ENCODE results near the gene ALK.

ALK gene

DNA sequence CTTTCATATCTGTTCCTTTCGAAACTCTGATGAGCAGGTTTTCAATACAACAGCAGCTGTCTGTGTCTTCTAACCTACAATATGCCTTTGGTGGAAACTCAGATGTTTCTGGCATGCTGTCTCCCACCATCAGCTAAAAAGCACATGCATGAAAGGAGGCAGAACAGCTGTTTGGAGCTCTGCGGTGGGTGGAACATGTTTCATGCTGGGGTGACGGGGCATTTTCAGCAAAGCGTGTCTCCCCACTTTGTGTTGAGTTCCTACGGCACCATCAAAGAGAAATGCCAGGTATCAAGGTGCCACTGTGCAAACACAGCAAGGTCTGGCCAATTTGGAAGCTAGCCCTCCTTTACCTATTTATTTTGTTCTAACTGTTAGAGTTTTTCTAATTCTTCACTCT, 516.1 kb downstream of the ALK start:
- DNase-seq (ENCODE audit: low read depth in 2 of 2) = no peak

DNA sequence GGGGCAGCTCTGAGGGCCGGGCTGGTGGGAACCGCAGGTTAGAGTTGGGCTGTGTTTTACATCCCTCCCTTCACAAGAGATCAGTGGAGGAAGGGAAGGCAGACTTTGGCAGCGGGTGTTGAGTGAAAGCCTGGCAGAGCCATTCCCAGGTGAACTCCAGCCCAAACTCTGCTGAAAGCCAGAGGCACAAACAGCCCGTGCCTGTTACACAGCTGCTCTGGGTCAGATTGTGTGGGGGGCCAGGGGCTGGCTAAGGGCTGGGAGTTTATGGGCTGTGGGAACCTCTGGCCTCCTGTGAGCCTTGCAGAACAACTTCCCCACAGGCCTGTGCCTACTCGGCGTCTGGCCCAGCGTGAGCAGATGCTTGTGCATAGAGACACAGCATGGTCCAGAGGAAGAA, 519.4 kb downstream of the ALK start:
- no peak for DNase-seq (ENCODE audit: low read depth in 2 of 2)

DNA sequence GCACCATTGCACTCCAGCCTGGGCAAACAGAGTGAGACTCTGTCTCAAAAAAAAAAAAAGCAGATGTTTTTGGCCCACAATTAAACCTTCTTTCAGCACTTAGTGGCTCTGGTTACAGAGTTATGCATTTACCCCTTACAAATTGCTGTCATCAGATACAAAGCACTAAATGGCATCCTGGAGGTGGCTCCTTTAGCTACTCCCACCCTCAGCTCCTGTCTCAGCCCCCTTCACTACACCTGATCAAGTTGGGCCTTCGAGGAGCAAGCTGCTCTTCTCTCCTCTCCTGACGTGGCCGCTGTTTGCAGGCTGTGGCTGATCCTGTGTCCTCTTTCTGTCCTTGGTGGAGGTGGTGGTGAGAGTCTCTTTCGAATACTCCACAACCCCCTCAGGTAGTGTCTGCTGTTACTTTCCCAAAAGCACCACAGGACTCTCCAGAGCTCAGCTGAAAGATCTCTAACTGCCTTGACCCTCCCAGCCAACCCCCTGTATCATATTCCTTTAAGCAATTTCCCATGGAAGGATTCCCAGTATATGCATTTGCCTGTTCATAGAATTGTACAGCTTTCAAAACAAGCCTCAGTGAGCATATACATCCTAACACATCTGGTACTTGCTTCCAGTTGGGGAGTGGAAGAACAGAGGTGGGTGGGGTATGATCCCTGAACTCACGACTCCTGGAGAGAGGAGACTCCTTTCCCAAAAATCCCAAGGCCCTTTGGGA, 520.3 kb downstream of the ALK start:
- DNase-seq (ENCODE audit: low read depth in 2 of 2) = no peak

DNA sequence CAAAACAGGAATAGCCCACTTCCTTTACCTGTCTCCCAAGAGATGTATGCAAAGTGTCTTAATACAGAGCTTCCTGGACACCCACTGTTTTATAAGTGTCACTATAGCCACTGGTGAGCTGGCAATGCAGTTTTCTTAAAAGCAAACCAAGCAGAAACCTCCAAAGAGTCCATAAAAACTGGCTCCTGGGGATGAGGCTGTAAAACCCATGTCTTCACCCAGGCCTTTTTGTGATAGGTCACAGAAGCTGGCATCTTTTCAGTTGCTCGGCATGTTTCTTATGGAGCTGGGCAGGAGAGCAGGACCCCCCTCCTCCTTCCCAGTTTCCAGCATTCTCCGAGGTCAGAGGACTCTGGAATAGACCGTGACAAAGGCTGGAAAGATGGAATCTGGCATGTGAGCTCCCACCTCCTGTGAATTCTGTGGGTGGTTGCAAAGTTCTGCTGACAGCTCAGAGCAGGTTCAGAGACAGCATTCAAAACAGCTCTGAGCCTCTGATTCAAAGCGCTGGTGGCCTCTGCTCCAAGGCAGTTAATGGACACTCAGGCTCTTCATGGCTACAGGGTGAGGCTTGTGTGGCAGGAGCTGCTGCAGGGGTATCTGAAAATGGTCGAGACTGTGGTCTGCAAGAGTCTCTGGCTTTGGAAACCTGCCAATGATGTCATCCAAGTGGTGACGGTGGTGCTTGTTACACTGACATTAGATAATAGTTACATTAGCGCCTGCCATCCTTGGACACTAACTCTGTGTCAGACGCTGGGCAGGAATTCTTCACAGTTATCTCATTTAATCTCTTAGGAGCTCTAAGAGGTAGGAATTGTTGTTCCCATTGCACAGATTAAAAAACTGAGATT, 522.8 kb downstream of the ALK start:
- no peak for DNase-seq (ENCODE audit: low read depth in 2 of 2)

DNA sequence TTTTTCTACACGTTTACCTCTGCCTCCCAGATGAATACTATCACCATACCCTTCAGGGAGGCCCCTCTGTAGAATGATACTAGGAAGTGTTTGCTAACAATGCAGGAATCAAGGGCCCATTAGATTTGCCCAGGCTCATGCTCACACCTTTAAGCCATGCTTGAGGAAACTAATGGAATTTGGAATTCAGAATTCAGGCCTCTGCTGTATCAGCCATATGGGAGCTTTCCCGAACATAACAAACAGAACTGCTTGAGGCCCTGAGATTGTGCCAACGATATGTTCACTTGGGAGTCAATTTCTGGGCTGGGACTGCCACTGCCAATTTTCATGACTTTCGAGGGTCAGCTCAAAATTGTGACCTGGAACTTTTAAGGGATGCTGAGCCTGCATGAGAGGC, 523.7 kb downstream of the ALK start:
- no peak for DNase-seq (ENCODE audit: low read depth in 2 of 2)

DNA sequence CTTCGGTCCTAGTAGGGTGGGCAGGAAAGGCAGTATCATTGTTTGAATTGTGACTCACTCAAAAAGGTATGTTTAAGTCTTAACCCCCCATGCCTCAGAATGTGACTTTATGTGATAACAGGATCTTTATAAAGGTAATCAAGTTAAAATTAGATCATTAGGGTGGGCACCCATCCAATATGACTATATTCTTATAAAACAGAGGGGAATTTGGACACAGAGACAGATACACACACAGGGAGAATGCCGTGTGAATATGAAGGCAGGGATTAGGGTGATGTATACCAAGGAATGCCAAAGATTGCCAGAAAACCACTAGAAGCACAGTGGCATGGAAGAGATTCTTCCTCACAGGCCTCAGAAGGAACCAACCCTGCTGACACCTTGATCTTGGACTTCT, 524.3 kb downstream of the ALK start:
- DNase-seq (ENCODE audit: low read depth in 2 of 2) = no peak

DNA sequence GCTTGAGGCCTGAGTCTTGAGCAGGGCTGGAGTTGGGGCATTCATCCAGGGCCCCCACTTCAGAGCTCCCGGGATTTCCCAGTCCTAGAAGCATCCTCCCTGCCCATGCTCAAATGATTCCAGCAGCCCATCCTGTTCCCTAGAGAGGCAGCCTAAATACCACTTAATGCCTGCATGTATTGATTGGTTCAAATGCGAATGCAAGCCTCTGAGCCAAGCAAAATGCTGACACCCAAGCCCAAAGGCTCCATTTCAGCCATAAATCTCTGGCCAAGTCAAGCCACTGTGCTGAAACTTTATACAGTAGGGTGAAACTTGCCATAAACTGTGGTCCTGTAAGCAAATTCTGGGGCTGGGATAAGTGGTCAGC, 526.4 kb downstream of the ALK start:
- no peak for DNase-seq (ENCODE audit: low read depth in 2 of 2)

DNA sequence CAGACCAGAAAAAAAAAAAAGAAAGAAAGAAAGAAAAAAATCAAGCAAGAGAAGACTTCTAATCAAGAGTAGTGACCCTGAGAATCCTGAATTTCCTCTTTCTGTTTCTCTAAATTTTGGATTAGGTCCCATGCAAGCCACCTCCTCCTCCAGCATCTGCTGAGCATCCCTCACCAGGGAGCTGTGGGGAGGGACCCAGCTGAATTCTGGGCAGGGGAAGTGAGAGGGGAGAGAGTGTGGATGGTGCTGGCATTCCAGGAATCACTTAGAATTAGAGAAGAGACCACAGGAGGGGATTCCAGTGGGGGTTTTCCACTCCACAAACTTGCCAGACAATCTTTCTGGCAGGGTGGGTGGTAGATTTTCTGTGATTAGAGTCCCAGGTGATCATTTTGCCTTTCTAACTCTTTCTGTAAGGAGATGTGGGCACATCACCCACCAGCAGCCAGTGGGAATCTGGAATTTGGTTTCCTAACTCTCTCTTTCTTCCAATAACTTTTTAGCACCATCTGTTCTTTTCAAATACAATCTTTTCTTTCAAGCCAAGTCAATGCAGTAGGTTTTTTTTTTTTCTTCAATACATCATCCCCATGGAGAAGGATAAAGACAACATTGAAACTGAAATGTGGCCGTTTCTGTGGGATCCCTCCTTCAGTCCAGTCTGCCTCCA, 526.9 kb downstream of the ALK start:
- DNase-seq (ENCODE audit: low read depth in 2 of 2) = no peak

DNA sequence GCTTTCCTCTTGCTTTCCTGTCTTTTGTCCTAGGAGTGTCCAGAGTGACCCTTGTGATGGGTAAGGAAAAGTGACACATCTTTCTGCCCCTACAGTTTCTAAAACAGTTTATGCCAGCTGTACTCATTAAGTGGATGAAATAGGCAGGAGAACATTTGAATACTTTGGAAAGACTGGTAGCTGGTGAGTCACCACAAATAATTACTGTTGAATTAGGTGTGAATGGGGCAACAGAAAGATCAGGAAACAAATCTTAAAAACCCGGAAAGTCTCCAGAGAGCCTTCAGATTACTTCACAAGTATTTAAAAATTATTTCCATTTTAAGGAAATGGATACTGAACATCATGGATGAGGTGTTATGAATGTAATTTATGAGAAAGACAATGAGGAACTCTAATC, 527.7 kb downstream of the ALK start:
- no peak for DNase-seq (ENCODE audit: low read depth in 2 of 2)

DNA sequence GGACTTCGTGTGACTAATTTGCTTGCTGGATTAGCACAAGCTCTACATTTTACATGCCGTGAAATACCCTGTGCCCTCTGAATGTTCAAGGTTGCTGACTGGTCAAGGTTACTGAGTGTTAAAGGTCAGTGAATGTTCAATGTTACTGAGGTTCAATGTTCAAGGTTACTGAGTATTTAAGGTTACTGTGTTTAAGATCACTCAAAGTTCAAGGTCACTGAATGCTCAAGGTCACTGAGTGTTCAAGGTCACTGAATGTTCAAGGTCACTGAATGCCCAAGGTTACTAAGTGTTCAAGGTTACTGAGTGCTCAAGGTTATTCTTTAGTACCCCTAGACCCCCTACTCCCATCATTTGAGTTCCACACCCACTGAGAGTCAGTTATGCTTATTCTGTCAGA, 528.6 kb downstream of the ALK start:
- DNase-seq (ENCODE audit: low read depth in 2 of 2) = no peak

DNA sequence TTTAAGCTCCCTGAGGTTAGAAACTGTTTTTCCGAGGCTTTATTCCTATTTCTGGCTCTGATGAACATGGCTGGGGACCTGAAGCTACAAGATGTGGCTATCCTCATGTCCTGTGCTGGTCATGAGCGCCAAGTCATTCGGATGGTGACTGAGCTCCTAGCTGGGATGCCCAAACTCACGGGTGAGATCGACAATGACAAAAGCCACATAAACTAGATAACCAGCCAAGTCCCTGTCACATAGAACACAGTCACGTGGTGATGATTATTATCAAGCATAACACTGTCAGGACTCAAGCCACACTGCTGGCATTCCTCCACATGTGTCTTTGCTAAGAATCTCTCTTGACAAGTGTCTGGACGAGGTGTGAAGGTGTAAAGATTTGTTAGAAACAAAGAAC, 531.2 kb downstream of the ALK start:
- no peak for DNase-seq (ENCODE audit: low read depth in 2 of 2)

DNA sequence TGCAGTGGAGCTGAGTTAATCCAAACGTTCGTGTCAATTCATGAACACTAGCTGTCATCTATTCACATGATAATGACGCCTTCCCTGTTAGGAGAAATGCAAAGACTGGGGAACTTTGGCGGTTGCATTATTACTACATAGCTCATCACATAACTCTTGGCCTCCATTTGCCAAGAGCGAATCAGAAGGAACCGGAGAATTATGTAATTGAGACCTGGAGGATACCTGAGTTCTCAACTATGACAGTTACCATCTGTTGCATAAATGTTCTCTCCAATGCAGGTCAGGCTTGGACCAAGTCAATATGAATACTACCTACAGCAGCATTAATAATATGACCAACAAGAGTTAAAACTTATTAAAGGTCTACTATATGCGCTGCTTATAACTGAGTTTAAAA, 531.7 kb downstream of the ALK start:
- DNase-seq (ENCODE audit: low read depth in 2 of 2) = no peak

DNA sequence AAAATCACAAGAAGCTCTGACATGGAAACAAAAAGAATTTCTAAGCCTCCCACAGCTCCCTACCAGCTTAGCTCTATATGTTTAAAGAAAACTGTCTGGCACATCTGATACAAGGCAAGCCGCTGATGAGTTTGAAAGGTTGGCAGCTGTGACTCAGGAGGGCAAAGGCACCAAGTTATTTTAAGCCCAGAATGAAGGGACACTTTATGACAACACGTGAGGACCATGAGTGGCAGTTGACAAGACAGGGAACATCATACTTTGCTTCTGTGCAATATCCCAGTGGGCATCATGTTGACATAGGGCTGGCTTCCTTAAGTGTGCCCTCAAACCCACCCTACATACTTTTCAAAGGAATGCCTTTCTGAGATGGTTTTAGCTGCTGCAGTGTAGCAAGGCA, 533.3 kb downstream of the ALK start:
- DNase-seq (ENCODE audit: low read depth in 2 of 2) = no peak

DNA sequence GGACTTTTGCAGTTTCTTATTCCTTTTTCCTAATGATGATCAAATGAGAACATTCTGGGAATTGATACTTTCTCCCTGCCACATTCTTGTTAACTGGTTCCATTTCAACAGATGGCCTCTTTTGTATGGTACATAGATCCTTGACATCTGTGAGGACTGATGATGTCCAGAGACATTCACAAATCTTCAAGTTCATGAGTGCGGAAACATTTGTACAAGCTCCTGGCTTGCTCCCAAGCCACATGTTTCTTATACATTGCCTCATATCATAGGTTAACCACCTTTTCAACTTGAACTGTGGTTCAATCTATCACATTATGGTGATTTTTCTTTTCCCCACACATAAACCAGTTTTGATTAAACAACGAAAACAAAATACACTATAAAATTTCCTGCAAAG, 538.9 kb downstream of the ALK start:
- no peak for DNase-seq (ENCODE audit: low read depth in 2 of 2)

DNA sequence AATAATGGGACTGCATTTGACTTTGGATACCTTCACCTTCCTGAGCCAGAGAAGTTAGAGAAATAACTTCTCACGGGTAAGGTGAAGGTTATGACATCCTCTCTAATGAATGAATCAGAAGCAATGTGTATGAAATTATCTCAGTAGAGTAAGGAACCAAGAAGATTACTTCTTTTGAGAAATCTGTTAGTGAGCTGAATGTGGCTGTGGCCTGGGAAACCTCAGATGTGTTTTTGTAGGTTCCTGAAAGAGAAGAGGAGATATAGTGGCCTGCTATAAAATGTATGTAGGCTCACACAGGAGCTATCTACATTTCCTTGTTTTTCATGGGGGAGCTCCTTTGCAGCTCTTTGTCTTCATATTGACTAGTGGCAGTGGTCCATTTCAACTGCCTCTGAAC, 543.6 kb downstream of the ALK start:
- no peak for DNase-seq (ENCODE audit: low read depth in 2 of 2)

DNA sequence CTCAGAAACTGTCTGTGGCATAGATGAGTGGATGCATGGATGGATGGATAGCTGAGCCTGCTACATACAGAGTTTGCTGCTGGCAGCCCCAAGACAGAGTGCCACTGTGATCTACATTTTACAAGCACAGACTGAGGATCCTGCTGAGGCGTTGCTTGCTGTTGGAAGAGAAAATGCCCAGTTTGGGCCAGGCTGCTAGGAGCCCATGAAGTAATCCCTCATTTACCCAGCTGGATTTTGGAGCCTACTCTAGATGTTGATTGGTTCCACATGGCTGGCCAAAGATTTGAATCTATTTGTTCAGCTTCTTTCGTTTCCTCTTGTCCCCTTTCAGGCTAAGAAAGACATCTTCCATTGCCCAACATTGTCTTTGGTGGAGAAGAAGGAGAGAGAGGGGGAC, 544.8 kb downstream of the ALK start:
- no peak for DNase-seq (ENCODE audit: low read depth in 2 of 2)

DNA sequence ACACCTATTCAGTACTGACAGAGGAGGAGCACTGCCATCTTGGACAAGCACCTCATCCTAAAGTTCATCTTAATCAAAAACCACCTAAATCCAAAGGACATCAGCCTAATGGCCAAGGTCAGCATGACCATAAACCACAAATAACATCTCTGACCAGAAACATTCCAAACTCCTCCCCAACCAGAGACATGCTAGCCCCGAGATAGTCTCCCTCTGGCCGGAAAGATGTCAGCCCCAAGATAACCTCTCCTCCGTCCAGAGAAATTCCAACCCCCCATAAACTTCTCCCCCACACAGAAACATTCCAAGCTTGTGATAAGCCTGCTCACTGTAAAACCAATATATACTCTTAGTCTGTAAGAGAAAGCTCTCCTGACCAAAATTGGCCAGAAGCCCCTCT, 545.5 kb downstream of the ALK start:
- DNase-seq (ENCODE audit: low read depth in 2 of 2) = no peak

DNA sequence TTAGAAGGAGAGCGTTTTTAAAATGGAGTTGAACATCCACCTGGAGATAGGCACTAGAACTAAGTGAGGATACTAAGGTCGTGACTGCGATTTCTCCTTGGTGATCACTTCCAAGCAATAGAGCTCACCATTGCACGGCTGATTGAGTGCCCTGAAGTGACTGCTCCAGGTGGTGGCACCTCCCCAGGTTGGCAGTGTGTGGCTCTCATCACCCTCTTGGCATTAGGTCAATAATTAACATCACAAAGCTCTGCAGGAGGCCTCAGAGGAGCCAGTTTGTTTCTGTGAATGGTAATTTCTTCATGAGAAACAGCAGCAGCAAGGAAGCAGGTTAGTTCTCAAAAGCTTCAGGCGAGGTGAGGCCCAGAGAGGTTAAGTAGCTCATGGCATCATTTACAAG, 546.6 kb downstream of the ALK start:
- no peak for DNase-seq (ENCODE audit: low read depth in 2 of 2)

DNA sequence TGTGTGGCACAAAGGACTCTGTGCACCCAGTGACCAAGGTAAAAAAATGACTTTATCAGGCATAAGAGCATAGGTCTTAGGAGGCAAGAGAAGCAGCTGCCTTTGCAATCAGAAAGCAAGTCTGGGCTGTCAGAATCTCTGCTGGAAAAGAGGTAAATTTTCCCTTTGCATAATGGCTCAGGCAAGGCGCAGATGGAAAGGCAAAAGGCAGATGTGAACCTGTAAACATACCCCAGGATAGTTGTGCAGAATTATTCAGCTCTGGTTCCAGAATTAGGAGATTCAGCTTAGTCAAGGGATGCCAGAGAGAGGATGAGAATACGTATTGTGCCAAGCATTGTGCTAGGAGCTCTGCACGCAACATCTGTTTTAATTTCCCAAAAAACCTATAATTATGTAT, 547.5 kb downstream of the ALK start:
- DNase-seq (ENCODE audit: low read depth in 2 of 2) = no peak

DNA sequence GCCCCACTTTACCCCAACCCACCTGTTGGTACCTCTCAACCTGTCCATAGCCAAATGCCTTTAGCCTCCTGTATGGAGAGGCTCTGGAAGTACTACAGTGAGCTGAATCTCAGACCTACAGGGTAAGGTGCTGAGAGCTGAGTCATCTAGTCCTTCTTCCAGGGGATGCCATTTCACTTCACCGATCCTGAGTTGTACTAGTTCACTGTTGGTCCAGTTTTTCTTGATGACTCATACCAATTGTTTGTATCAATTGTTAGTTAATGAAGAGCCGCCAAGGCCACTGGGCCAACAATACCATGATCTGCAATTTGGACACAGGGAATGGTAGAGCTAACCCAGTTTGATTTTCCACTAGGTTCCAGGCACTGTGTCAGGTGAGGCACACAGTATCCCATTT, 549.2 kb downstream of the ALK start:
- no peak for DNase-seq (ENCODE audit: low read depth in 2 of 2)

DNA sequence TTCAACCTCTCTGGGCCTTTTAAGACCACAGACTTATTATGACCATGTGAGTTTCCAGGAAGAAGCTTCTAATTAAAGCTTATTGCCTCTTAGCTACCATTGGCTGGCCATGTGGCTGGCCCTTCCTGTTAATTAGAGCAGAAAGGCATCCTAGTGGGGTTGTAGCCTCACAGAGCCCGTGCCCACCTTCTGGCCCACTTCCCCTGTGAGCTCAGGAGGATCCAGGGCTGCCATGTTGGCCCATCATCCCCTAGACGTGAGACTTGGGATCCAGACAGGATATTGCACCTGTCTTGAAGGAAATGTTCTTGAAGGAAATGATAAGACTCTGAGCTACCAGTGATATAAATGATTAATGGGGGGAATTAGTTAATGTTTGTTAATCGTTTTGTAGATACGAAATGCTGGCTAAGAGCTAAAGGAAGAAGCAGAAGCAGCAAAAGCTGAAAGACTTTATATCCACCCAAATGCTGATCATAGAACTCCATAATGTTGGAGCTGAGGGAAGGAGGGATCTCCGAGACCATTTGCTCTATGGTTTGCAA, 550.7 kb downstream of the ALK start:
- no peak for DNase-seq (ENCODE audit: low read depth in 2 of 2)

DNA sequence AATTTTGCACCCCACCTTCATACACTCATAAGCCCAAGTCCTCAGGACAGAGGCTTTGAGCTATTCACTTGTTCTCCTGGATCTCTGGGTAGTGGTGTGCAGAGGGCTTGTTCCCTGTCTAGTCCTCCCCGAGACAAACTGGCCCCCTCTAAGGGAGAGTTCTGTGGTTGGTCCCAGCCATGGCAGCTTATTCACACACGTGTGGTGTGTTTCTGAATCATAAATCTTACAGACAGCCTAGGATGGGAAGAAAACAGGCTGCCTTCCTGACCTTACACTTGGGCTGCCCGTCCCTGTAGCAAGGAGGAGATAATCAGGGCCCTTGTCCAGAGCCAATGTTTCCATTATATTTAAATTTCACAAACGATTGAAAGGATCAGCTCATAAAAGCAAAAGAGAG, 551.2 kb downstream of the ALK start:
- no peak for DNase-seq (ENCODE audit: low read depth in 2 of 2)

DNA sequence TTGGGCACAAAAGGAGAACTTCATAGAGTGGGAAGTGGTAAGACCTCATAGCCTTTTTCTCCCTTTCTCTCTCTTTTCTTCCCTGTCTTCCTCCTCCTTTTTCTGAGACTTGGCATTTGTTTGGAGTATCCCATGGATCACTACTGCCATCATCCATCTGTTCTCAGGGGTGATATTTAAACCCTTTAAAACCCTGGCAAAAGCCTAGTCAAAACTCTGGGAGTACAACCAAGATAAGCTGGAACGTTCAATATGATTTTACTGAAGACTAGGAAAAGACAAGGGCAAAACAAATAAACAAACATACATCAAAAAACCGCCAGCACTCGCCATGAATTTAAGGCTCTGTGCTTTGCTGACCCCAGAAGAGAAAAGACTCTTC, 552.7 kb downstream of the ALK start:
- no peak for DNase-seq (ENCODE audit: low read depth in 2 of 2)

All from stimulated activated CD8-positive, alpha-beta memory T cell treated with anti-CD3 and anti-CD28 coated beads, Interleukin-2, amount 100 ng/mL, for 48 hours (primary cell).